GM13977 (cell line): ENCODE data around the gene TMCO6.
"Not testable (repeated sequence)": the region's sequence is repeated elsewhere in the genome, so short reads cannot be mapped to it uniquely, and the experiment has no call there.

Source experiments
- DNase-seq: peaks from one replicate; pipeline ENCODE4 v3.0.0; 2012; ENCODE audit warnings: low spot score
- CTCF ChIP-seq: IDR thresholded peaks from 2 replicates; pipeline ENCODE4 v1.5.1; 2012; ENCODE audit warnings: mild to moderate bottlenecking, control low read depth; ENCODE audit not compliant: insufficient read depth; ENCODE audit errors: extremely low read depth, missing control alignments
- in situ Hi-C: fragments of 300-500 bp; cut with MboI; formaldehyde crosslinking; loops from one replicate; pipeline ENCODE4 v1.12.0; 2022; ENCODE audit warnings: low sequenced_read_pairs, low pct_unique_long_range_greater_than_20kb, mixed read lengths, inconsistent platforms; ENCODE audit not compliant: unreplicated experiment

TMCO6 gene

GRCh38 chr5:140596321-140596741 is 42.9 kb upstream of the TMCO6 start:
- TF ChIP-seq CTCF, result no peak
- in situ Hi-C loops, result no loop called here

GRCh38 chr5:140598836-140599235 is 40.4 kb upstream of the TMCO6 start:
- no peak for DNase-seq
- in situ Hi-C loops, result no loop called here
- TF ChIP-seq CTCF, result no peak

More at GRCh38 chr5:140596321-140596741, 42.9 kb upstream of the TMCO6 start:
- no peak for DNase-seq

GRCh38 chr5:140600096-140600495 is 39.2 kb upstream of the TMCO6 start:
- no peak for DNase-seq
- in situ Hi-C loops, result no loop called here
- TF ChIP-seq CTCF, result no peak

GRCh38 chr5:140602147-140602546 is 37.1 kb upstream of the TMCO6 start:
- no peak for DNase-seq
- in situ Hi-C loops, result no loop called here
- TF ChIP-seq CTCF, result no peak

GRCh38 chr5:140603446-140603698 is 35.9 kb upstream of the TMCO6 start:
- in situ Hi-C loops, result not testable (repeated sequence)

GRCh38 chr5:140603734-140604133 is 35.5 kb upstream of the TMCO6 start:
- in situ Hi-C loops, result no loop called here
- TF ChIP-seq CTCF, result no peak
- no peak for DNase-seq

More at GRCh38 chr5:140603446-140603698, 35.9 kb upstream of the TMCO6 start:
- DNase-seq, result not testable (repeated sequence)

- no peak for TF ChIP-seq CTCF
- in situ Hi-C loops, result no loop called here
- no peak for DNase-seq
Observed at GRCh38 chr5:140605879-140606278, 33.4 kb upstream of the TMCO6 start.
